Chondrocyte (in vitro differentiated cells): Measurements from ENCODE around the gene SEC14L2. TPM values are rescaled to one million over a fixed set of nuclear protein-coding genes. Genes with fewer than 3 reads are reported as not detected.
"Not testable (repeated sequence)": the region's sequence is repeated elsewhere in the genome, so short reads cannot be mapped to it uniquely, and the experiment has no call there.

ENCODE experiments used
- DNase-seq: peaks from one replicate; pipeline ENCODE4 v3.0.0; 2021; ENCODE audit warnings: mixed read lengths, low spot score
- H3K27ac Mint-ChIP-seq: one replicate; pipeline ENCODE4 v1.8.0; 2021; ENCODE audit warnings: mild to moderate bottlenecking, moderate library complexity, mixed read lengths; ENCODE audit not compliant: unreplicated experiment
- H3K27me3 Mint-ChIP-seq: 2 replicates; pipeline ENCODE4 v1.8.0; 2021; ENCODE audit warnings: low read depth, mixed read lengths
- H3K36me3 Mint-ChIP-seq: 2 replicates; pipeline ENCODE4 v1.8.0; 2021; ENCODE audit warnings: low read depth, mixed read lengths
- H3K4me1 Mint-ChIP-seq: 2 replicates; pipeline ENCODE4 v1.8.0; 2021; ENCODE audit warnings: low read depth, mild to moderate bottlenecking, mixed read lengths
- H3K4me3 Mint-ChIP-seq: one replicate; pipeline ENCODE4 v1.8.0; 2021; ENCODE audit warnings: mild to moderate bottlenecking, moderate library complexity, mixed read lengths; ENCODE audit not compliant: unreplicated experiment
- H3K9me3 Mint-ChIP-seq: 2 replicates; pipeline ENCODE4 v1.8.0; 2021; ENCODE audit warnings: low read depth, mixed read lengths
- total RNA-seq: library from RNA; stranded (reverse); gene quantifications from 3 replicates; pipeline ENCODE4 v1.2.1, GENCODE V29; 2021
- TF ChIP-seq, protein P1 (sequence below): fragments of 200-600 bp; sonication (generic); IDR thresholded peaks from 2 replicates; pipeline ENCODE4 v1.5.0; 2021; ENCODE audit warnings: antibody characterized with exemption, mild to moderate bottlenecking, moderate library complexity

The SEC14L2 gene
- total RNA-seq, 1 donor from 2014 or later: 15.5 TPM

DNA sequence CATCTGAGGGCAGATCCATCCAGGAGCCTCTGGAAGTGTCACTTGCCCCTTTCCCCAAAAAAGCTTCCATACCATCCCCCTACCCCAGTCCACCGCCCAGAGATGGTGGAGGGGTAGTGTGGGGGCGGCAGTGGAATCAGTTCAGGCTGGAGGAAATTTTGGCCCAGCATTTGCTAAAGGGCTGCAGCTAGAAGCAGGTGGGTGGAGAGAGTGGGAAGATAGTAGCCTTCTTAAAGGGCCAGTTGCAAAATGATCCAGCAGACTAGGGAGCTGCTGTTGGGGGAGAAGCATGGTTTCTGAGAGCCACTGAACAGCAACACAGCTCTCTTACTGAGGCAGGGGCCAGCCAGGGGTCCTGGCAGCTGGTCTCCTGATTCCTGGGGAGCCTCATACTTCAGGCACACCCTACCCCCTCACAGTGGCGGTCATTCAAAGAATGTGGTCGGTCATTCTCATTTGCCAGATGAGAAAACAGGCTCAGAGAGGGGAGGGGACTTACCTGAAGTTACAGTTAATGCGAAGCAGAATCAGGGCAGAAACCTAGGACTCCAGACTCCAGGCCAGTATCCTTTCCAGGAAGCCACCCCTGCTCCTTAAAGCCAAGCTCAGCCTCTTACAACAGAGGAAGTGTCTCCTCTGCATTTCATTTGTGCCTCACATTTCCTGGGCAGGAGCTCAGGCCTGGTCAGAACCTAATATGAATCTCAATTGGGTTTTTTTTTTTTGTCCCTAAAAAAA is 5.4 kb downstream of the SEC14L2 start:
- Mint-ChIP-seq H3K9me3 (no peaks in the 10 kb centered on the region), H3K4me1 (peaks cover 29% of the 10 kb centered on the region), H3K27ac (peak overlapping the region; percentile 41), H3K36me3 (peaks cover 4% of the 10 kb centered on the region), H3K27me3 (no peaks in the 10 kb centered on the region), H3K4me3 (no peak overlapping the region)
- TF ChIP-seq, protein P1, sequence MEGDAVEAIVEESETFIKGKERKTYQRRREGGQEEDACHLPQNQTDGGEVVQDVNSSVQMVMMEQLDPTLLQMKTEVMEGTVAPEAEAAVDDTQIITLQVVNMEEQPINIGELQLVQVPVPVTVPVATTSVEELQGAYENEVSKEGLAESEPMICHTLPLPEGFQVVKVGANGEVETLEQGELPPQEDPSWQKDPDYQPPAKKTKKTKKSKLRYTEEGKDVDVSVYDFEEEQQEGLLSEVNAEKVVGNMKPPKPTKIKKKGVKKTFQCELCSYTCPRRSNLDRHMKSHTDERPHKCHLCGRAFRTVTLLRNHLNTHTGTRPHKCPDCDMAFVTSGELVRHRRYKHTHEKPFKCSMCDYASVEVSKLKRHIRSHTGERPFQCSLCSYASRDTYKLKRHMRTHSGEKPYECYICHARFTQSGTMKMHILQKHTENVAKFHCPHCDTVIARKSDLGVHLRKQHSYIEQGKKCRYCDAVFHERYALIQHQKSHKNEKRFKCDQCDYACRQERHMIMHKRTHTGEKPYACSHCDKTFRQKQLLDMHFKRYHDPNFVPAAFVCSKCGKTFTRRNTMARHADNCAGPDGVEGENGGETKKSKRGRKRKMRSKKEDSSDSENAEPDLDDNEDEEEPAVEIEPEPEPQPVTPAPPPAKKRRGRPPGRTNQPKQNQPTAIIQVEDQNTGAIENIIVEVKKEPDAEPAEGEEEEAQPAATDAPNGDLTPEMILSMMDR: no peak
- no peak for DNase-seq

DNA sequence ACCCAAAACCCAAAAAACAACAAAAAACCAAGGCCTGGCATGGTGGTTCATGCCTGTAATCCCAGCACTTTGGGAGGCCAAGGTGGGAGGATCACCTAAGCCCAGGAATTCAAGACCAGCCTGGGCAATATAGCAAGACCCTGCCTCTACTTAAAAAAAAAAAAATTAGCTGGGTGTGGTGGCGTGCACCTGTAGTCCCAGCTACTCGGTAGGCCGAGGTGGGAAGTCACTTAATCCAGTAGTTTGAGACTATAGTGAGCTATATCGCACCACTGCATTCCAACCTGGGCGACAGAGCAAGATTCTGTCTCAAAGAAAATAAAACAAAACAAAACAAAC is 5.9 kb downstream of the SEC14L2 start:
- not testable (repeated sequence) for H3K9me3 Mint-ChIP-seq, DNase-seq, H3K36me3 Mint-ChIP-seq, H3K27me3 Mint-ChIP-seq, H3K27ac Mint-ChIP-seq, H3K4me3 Mint-ChIP-seq
- H3K4me1 Mint-ChIP-seq: peaks cover 26% of the 10 kb centered on the region

DNA sequence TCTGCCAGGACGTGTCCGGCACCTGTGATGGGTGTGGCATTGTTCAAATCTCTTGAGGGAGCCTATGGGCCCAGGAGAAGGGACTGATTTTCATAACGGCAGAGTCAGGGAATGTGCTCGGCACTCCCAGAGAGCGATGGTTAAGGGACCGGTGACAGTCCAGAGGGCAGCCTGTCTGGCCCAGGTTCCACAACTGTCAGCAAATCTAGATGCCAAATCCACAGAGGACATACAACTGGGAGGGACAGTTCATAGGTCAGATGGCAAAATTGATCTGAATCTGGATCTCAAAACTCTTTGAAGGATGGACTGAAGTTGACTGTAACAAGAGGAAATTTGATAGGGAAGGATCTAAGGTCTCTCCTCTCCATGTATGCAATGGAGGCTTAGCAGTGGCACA is 7.5 kb downstream of the SEC14L2 start:
- H3K36me3 Mint-ChIP-seq: peaks cover 6% of the 10 kb centered on the region
- peaks cover 23% of the 10 kb centered on the region for H3K4me1 Mint-ChIP-seq
- no peaks in the 10 kb centered on the region for H3K9me3 Mint-ChIP-seq
- TF ChIP-seq, protein P1: no peak
- H3K27ac Mint-ChIP-seq: no peak overlapping the region
- DNase-seq: no peak
- H3K27me3 Mint-ChIP-seq: no peaks in the 10 kb centered on the region
- H3K4me3 Mint-ChIP-seq: no peak overlapping the region

DNA sequence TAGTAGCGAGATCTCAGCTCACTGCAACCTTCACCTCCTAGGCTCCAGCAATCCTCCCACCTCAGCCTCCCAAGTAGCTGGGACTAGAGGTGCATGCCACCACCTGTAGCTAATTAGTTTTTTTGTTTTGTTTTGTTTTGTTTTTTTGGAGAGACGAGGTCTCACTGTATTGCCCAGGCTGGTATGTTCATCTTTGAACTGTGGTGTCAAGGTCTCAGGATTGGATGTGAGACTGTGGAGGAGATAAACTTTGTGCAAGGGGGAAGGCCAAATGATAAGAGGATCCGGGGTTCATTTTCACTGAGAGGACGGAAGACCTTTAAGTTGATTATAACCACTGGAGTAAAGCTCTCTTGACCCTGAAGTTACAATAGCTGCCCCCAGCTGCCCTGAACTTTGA is 8.9 kb downstream of the SEC14L2 start:
- no peak for DNase-seq
- Mint-ChIP-seq H3K4me1 (peaks cover 25% of the 10 kb centered on the region), H3K36me3 (peaks cover 8% of the 10 kb centered on the region), H3K27ac (no peak overlapping the region), H3K9me3 (no peaks in the 10 kb centered on the region), H3K27me3 (no peaks in the 10 kb centered on the region), H3K4me3 (no peak overlapping the region)
- TF ChIP-seq, protein P1: no peak

DNA sequence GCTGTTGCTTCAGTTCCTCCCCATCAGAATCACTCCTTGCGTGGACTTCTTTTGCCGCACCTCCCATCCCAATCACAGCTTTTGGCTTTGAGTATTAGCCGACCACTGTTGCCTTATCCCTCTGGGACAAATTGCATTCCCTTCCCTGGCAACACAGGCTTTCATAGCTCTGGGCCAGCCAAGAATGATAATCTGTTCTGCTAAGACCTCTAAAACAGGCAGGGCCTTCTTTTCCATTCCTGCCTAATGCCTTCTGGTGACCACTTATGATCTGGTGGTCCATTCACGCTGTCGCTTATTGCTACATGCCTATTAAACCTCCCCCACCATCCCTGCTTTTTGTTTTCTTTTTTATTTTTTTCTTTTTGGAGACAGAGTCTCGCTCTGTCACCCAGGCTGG is 9.6 kb downstream of the SEC14L2 start:
- H3K4me3 Mint-ChIP-seq: no peak overlapping the region

More for the DNA sequence above, 9.6 kb downstream of the SEC14L2 start:
- no peaks in the 10 kb centered on the region for H3K9me3 Mint-ChIP-seq
- no peak for DNase-seq
- no peak overlapping the region for H3K27ac Mint-ChIP-seq
- peaks cover 8% of the 10 kb centered on the region for H3K36me3 Mint-ChIP-seq
- TF ChIP-seq, protein P1: no peak
- no peaks in the 10 kb centered on the region for H3K27me3 Mint-ChIP-seq
- H3K4me1 Mint-ChIP-seq: peaks cover 25% of the 10 kb centered on the region
